ENCODE data around the gene AOPEP.
A peak's percentile ranks its signal among the peaks of the same experiment; 100 is the strongest.

AOPEP gene
- total RNA-seq = 5.3 to 11.4 reads per million in 2 donors

DNA sequence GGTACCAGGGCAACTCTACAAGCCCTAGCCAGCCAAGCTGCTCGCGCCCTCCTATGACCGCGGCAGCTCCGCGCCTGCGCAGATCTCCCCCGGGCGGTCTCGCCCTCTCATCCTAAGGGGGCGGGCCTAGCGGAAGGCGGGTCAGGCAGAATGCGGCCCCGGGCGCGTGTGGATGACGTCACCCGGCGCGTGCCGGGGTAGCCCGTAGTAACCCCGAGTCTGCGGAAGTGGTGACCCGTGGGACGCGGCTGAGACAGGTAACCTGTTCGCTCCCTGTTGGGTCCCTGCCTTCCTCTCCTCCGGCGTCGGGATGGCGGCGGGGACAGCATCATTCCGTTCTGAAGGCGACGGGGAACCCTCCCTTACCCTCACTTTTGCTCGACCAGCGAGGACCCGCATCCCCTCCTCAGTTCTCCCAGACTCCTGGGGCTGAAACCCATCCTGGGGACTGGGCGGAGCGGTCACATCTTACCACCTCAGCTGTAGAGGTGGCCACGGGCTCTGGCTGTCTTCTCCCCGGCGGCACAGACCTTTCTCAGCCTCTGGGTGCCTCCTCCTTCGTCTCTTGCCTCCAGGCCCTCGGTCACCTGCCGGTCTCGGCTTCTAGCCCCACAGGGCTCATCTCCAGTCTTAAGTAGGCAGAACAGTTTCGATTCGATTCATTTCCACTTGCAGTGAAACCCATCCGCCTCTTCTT lies at the start of gene AOPEP:
TSS of gene AOPEP (plus strand) at position 205 of the 697 bp plus-strand sequence. CDS start 33,085 bp downstream, outside the sequence.
- peak; percentile 99 for DNase-seq

DNA sequence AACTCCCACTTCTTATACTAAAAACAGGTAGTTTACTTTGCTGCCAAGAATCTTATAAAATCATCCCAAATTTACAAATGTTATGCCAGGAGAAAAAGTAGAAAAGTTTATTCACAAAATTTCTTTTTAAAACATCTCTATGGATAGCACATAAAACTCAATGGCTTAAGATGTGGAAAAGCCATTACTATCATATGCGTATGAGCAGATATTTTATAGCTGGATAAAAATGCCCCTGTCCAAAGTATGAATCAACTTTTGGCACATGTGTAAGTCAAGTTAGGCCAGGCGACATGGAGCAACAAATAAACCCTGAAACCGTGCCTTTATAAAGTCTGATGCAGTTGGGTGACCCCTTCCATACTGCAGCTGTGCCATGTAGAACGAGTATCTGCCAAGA lies 48.6 kb upstream of the AOPEP start:
- no peak for DNase-seq

DNA sequence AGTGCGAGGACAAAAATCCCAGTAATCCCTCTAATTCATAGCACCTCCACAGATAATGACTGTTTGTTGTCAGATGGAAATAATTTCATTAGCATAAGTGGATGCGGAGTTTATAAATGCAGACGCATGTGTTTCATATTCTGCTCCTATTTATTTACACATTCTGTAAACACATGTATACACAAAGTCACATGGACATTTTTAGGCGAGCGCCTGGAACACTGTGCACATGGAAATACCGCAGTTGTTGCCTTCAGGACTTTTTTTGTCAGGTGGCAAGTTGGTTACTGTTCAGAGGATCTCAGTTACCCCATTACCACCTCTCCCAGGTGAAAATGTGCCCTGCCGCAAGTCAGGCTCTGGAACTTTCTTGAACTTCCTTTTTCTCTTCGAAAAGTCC lies 46.9 kb upstream of the AOPEP start:
- no peak for DNase-seq

GRCh38 chr9:94680020-94680419 lies 46.5 kb upstream of the AOPEP start:
- DNase-seq = no peak

DNA sequence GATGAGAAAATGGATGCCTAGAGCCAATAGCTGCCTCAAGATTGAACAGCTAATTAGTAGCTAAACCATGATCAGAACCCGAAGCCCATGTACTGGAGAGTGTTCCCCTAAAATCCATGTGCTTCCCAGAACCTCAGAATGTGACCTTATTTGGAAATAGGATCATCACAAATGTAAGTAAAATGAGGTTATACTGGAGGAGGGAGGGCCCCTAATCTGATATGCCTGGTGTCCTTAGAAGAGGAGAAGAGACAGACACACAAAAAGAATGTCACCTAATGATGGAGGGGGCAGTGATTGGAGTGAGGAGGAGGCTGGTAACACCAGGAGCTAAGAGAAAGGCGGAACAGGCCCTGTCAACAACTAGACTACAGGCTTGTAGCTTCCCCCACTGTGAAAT lies 45.9 kb upstream of the AOPEP start:
- DNase-seq = no peak

DNA sequence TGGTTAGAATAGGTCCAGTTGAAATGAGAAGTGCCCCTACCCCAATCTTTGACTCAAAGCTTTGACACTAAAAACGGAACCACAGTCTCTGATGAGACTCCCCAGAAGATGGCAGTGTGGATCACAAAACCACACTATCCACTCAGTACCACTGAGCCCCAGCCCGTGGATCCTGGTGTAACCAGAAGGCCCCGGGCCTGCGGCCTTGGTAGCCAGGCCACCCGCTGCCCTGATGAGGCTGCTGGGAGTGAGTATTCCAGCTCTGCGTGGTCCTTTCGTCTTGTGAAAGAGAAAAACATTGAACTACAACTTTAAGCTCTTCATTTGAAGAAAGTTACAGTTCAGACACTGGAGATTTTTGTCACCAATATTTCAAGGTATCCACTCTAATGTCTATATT lies 45.0 kb upstream of the AOPEP start:
- DNase-seq = peak; percentile 39

- no peak for DNase-seq
Observed at GRCh38 chr9:94685359-94685758, 41.1 kb upstream of the AOPEP start.

DNA sequence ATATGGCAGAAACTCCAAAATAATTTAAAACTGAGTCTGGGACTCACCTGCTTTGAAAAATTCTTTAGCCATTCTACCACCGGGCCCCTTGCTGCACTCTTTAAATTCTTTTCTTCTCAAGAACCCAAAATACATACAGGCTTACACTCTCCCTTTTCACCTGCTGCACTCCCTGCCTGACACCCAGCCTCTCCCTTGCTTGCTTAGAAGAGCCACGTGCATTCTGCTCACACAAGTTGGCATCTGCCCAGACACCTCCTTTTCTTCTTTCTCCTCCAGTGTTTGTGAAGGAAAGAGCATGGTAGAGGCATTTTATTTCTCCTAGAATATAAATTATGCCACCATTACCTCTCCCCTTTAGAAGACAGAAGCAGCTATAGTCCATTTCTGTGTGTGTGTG lies 39.0 kb upstream of the AOPEP start:
- DNase-seq = no peak

- DNase-seq = no peak
Observed at GRCh38 chr9:94690344-94690743, 36.2 kb upstream of the AOPEP start.

- no peak for DNase-seq
Observed at GRCh38 chr9:94692601-94693000, 33.9 kb upstream of the AOPEP start.

GRCh38 chr9:94693485-94694204 lies 32.9 kb upstream of the AOPEP start:
- DNase-seq = no peak

DNA sequence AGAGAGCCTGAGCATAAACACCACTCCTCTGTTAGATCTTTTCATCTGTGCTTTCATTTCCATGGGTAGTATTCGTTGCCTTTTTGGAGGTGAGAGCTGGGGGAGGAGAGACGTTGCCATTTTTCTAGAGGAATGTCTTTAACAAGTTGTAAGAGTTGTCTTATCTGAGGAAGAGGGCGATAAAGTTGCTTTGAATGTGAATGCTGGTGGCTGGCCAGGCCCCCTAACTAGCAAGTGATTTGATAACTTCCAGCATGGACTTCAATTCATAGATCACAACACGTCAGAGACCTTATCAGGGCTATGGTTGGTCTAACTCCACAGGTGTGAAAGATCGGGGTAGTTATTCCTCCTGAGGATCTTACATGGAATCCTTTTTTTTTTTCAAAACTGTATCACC lies 30.0 kb upstream of the AOPEP start:
- no peak for DNase-seq

DNA sequence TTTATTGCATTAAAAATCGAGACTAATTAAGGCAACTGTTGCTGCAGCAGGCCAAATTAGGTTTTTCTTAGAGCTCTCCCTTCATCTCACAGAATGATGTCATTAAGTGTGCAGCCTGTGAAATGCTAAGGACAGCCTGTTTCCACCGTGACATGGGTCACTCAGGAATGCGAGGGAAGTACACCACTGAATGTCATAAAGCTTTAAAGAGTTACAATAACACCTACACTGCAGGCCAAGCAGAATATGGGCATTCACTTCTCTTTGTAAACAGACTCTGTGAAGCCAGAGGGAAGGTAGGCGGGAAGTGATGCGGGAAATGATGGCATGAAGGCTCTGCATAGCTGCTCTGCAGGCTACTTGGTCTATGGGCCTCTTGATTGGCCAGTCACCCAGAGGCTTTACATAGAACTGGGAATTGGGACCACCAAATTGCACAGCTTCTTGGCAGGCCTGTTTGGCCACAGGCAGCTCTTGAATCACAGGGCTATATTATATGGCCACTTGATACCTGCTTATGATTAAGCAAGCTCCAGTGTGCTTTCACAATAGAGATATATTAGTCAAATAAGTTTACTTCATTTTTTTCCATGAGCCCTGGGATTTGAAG lies 28.4 kb upstream of the AOPEP start:
- no peak for DNase-seq

DNA sequence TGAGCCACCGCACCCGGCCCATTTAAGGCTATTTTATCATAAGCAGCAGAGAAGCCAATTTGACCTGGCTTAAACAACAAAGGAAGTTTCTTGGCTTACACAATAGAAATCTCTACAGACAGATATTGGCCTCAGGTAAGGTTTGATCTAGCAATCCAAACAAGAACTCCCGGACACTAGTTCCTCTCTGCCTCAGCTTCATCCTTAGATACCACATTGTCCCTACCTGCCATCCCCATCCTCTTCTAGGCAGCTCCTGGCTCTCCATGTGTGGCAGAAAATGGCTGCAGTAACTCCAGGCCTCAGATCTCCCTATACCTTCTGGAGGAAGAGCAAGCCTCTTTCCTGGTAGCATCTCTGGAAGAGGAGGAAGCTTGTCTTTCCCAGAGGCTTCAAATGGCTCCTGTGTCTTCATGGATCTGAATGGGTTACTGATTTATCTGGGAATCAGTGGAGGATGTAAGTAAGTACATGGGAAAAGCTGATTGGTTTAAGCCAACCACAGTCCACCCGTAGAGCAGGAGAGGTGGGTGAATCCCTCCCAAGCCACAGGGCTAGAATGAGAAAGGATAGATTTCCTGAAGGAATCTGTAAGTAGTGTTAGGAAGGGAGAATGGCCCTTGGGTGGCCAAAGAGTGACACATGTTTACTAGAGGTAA lies 26.7 kb upstream of the AOPEP start:
- no peak for DNase-seq

GRCh38 chr9:94700445-94700844 lies 26.1 kb upstream of the AOPEP start:
- DNase-seq = no peak

- no peak for DNase-seq
Observed at GRCh38 chr9:94703488-94704140, 22.9 kb upstream of the AOPEP start.

DNA sequence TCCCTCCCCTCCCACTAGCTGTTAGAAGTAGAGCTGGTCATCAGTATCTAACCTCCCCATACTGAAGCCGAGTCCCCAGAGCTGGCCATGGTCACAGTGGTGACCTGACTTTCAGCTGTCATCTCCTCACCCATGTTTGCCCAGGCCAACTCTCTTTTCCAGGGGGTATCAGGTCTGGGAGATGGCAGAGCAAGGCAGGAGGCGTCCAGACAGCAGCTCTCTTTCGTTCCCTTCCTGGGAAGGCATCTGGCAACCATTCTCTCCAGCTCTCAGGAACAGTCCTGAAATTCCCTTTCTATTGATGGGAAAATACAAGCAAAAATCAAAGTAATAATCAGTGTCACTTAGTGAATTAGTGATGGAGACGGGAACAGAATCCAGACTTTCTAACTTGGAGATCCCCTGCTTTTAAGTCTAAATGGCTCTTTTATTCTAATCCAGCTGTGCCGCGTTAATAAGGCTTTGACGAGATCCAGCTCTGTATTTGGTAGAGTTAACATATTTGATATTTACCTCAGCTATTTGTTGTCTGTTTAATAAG lies 21.3 kb upstream of the AOPEP start:
- DNase-seq = no peak

- DNase-seq = no peak
Observed at GRCh38 chr9:94706922-94707321, 19.6 kb upstream of the AOPEP start.

- DNase-seq = no peak
Observed at GRCh38 chr9:94713436-94714215, 12.9 kb upstream of the AOPEP start.

DNA sequence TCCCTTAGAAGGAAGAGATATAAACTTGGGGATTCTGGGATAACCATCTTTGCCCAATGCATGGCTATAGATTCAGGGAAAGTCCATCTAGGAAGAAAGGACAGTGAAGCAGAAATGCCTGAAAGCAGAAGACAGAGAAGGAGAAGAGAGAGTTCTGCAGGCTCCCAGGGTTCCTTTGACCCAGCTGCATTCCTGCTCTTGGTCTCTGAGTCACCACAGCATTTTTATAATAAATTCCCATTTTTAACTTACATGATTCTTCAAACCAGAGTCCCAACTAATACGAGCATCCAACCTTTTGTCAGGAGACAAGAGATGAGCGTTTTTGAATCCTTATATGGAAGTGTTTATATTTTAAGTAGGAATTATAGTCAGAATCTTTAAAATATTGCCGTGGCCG lies 12.0 kb upstream of the AOPEP start:
- no peak for DNase-seq

GRCh38 chr9:94717761-94718160 lies 8.7 kb upstream of the AOPEP start:
- DNase-seq = no peak

DNA sequence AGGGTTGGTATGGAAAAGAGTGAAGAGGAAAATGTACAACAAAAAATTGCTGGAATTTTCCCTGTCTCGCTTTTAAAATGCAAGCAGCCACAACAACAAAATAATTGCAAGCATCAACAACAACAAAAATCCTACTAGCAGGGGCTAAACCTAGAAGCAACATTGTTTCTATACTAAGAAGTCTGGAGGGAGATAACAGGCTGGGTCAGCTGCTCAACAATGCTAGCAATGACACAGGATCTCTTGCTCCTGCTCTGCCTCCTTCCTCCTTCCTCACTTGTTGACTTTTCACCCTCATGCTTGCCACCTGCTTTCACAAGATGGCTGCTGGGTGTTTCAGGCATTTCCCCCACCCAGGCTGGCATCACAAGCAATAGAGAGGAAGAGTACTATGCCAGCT lies 7.6 kb upstream of the AOPEP start:
- no peak for DNase-seq

All from T-helper 9 cell (primary cell).